Stimulated activated naive CD8-positive, alpha-beta T cell treated with anti-CD3 and anti-CD28 coated beads, Interleukin-15, amount 100 ng/mL, for 72 hours (primary cell): ENCODE measurements around the gene FOXC2.
A peak's percentile ranks its signal among the peaks of the same experiment; 100 is the strongest.
"Not testable (repeated sequence)": the region's sequence is repeated elsewhere in the genome, so short reads cannot be mapped to it uniquely, and the experiment has no call there.

Experiments used
- ATAC-seq: fragments of 150-1000 bp; cut with Tn5 transposase; 2 replicates; pipeline ENCODE4 v1.10.0; 2021; ENCODE audit warnings: mild to moderate bottlenecking, moderate library complexity
- DNase-seq, 2 donors: peaks; one replicate each; pipeline ENCODE4 v3.0.0; 2021 to 2022
- H3K27ac Mint-ChIP-seq, 2 donors: one replicate each; pipeline ENCODE4 v1.8.0; 2022; ENCODE audit warnings: mild to moderate bottlenecking in 2 of 2, mixed read lengths in 2 of 2, moderate library complexity in 2 of 2
- H3K27me3 Mint-ChIP-seq: one replicate; pipeline ENCODE4 v1.8.0; 2022; ENCODE audit warnings: mixed read lengths
- H3K4me1 Mint-ChIP-seq: one replicate; pipeline ENCODE4 v1.8.0; 2022; ENCODE audit warnings: mild to moderate bottlenecking, mixed read lengths
- H3K4me3 Mint-ChIP-seq, 2 donors: one replicate each; pipeline ENCODE4 v1.8.0; 2022; ENCODE audit warnings: mild to moderate bottlenecking in 2 of 2, mixed read lengths in 2 of 2, moderate library complexity in 1 of 2
- H3K9me3 Mint-ChIP-seq, 2 donors: one replicate each; pipeline ENCODE4 v1.8.0; 2022; ENCODE audit warnings: mixed read lengths in 2 of 2

The FOXC2 gene

DNA sequence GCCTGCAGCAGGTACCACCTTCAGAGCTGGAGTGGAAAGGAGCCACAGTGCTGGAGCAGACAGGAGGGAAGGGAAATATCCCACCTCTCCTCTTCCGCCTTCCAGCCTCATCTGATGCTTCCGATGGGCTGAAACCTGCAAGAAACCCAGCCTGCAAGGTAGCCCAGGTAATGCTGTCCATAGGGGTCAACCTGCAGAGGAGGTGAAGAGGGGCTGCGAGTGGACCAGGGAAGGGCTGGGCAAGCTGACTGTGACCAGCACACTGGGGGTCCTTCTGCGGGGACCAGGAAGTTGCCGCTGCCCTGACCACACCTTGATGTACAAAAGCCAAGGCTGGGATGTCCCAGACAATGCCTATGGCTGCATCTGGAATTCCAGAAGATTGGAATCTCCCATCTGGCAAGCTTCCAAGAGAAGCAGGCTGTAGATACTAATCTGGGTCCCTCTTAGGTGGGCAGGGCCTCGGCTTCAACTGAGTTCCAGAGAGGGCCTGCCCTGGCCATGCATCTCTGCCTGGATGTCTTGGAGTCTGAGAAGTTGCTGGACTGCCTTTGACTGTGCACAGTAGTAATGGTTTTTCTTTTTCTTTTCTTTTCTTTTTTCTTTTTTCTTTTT is 17.5 kb downstream of the FOXC2 start:
- Mint-ChIP-seq H3K4me1 (peaks cover 5% of the 10 kb centered on the region), H3K4me3 (no peak overlapping the region), H3K9me3 (no peaks in the 10 kb centered on the region), H3K27ac (no peak overlapping the region), H3K27me3 (peaks cover 30% of the 10 kb centered on the region)
- ATAC-seq (no peak), DNase-seq (no peak)

DNA sequence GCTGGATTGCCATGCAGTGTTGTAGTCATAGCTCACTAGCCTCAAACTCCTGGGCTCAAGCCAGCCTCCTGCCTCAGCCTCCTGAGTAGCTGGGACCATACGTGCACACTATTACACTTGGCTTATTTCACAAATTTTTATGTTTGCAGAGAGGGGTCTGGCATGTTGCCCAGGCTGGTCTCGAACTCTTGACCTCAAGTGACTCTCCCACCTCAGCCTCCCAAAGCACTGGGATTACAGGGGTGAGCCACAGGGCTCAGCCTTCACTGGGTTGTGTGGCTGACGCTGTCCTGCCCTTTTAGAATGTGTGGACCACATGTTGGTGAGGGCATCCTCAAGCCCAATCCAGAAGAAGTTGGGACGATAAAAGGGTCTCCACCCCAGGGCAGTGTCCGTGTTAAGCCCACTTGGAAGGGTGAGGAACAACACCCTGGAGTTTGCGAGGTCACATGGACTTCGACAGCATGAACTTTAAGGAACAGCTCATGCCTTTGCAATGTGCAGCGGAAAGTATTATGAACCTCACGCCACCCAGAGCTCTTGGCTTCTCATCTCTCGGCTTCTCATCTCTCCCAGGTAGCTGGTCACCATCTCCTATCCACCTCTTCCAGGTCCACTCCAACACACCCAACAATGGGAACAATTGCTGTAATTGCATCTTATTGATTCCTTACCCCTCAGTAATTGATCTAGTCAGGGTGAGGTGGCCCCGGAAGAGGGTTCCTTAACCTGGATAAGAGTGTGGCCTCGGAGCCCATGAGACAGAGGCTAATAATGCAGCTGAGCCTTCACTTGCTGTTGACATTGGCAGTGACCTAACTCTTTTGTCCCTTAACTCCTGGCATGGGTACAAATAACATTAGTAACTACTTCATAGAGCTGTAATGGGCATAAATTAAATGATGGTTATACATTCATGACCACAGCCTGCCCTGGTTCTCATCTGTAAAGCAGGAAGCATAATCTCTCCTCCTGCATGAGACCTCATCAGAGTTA is 18.4 kb downstream of the FOXC2 start:
- no peak for DNase-seq
- no peak for ATAC-seq
- H3K27ac Mint-ChIP-seq = no peak overlapping the region
- peaks cover 22% of the 10 kb centered on the region for H3K27me3 Mint-ChIP-seq
- H3K9me3 Mint-ChIP-seq = no peaks in the 10 kb centered on the region
- no peaks in the 10 kb centered on the region for H3K4me1 Mint-ChIP-seq
- H3K4me3 Mint-ChIP-seq = no peak overlapping the region

DNA sequence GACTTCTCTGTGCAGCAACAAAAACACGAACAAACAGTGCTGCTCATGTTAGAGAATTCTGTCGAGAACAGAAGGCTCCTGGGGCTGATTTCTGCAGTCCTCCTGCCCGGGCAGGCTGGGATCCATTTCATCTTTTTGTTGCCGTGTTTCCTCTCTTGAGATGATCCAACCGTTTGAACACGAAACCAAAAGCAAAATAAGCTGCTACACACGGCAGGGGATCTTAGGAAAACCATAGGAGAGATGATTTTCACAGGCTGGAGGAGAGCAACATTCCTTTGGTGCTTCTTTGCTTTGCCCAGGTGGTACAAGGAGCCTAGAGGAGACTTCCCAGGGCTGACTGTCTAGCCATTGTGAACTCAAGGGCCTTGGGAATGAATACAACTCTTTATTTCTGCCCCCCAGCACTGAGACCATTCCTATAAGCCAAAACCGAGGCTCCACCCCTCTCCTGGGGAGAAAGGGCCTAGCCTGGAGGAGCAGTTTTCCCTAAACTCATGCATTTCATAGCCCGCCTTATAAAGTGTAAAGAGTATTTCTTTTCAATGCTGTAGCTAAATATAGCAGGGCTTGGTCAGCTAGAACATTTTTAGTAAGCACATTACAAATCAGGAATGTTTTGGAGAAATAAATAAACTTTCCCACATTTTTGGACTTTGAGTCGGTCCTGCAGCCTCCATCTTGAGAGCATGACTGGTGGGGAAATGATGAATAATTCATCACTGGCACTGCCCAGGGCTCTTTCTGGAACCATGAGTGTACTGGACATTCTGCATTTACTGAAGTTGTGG is 19.4 kb downstream of the FOXC2 start:
- Mint-ChIP-seq H3K4me1 (no peaks in the 10 kb centered on the region), H3K9me3 (no peaks in the 10 kb centered on the region), H3K4me3 (no peak overlapping the region), H3K27ac (no peak overlapping the region), H3K27me3 (peaks cover 14% of the 10 kb centered on the region)
- DNase-seq = no peak
- ATAC-seq = no peak

DNA sequence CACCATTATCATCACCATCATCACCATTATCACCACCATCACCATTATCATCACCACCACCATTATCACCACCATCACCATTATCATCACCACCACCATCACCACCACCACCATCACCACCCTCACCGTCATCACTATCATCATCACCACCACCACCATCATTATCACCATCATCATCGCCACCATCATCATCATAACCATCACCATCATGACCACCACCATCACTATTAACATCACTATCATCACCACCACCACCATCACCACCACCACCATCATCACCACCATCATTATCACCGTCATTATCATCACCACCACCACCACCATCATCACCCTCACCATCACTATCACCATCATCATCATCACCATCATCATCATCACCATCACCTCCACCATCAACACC is 20.9 kb downstream of the FOXC2 start:
- ATAC-seq = no peak
- DNase-seq = no peak
- H3K9me3 Mint-ChIP-seq = no peaks in the 10 kb centered on the region
- H3K4me3 Mint-ChIP-seq = no peak overlapping the region
- H3K4me1 Mint-ChIP-seq = no peaks in the 10 kb centered on the region
- H3K27ac Mint-ChIP-seq = no peak overlapping the region
- H3K27me3 Mint-ChIP-seq = peaks cover 10% of the 10 kb centered on the region

DNA sequence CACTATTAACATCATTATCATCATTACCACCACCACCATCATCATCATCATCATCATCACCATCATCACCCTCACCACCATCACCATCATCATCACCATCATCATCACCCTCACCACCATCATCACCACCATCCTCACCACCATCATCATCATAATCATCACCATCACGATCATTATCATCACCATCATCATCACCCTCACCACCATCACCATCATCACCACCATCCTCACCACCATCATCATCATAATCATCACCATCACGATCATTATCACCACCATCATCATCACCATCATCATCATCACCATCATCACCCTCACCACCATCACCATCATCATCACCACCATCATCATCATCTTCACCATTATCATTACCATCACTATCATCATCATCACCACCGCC is 21.3 kb downstream of the FOXC2 start:
- DNase-seq, H3K4me1 Mint-ChIP-seq, ATAC-seq, H3K9me3 Mint-ChIP-seq, H3K4me3 Mint-ChIP-seq, H3K27ac Mint-ChIP-seq: not testable (repeated sequence)
- H3K27me3 Mint-ChIP-seq = peaks cover 12% of the 10 kb centered on the region

DNA sequence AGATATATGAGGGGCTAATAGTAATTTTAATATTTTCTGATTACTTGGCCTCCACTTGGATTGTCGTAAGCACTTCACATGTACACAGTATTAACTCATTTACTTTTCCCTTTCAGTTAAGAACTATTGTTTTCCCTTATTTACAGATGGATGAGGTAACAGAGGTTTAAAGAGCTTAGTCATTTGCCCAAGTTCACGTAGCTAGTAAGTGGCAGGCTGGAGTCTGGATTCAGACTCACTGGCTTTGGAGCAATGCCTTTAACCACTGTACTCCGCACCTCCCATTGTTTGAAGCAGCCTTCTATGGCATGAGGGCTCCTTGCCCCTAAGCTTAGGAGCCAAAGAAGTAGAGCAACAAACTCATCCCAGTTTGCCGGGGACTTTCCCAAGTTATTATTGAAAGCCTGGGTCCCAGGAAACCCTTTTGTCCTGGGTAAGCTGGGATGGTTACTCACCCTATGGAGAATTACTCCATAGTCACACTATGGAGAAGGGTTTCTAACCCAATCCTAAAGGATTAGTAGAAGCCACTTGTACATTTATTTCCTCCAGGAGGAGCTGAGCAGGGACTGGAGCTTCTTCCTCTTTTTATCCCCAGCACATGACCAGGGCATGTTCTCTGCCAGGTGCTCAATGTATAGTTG is 24.0 kb downstream of the FOXC2 start:
- DNase-seq = no peak
- no peak overlapping the region for H3K4me3 Mint-ChIP-seq
- H3K4me1 Mint-ChIP-seq = peaks cover 8% of the 10 kb centered on the region
- no peaks in the 10 kb centered on the region for H3K9me3 Mint-ChIP-seq
- peaks cover 24% of the 10 kb centered on the region for H3K27me3 Mint-ChIP-seq
- ATAC-seq = no peak
- H3K27ac Mint-ChIP-seq = no peak overlapping the region

DNA sequence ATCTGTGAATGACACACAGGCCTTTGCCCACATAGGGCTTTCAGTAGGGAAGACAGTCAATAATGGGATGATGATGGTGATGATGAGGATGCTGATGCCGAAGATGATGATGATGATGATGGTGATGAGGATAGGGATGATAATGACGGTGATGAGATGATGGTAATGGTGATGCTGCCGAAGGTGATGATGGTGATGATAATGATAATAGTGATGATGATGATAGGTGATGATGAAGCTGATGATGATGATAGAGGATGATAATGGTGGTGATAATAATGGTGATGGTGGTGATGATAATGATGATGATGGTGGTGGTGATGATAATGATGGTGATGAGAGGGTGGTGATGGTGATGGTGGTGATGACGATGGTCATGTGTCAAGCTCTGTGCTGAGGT is 24.6 kb downstream of the FOXC2 start:
- DNase-seq = no peak
- no peak overlapping the region for H3K4me3 Mint-ChIP-seq
- no peaks in the 10 kb centered on the region for H3K9me3 Mint-ChIP-seq
- ATAC-seq = no peak
- H3K27me3 Mint-ChIP-seq = peaks cover 24% of the 10 kb centered on the region
- H3K27ac Mint-ChIP-seq = no peak overlapping the region
- H3K4me1 Mint-ChIP-seq = peaks cover 8% of the 10 kb centered on the region

DNA sequence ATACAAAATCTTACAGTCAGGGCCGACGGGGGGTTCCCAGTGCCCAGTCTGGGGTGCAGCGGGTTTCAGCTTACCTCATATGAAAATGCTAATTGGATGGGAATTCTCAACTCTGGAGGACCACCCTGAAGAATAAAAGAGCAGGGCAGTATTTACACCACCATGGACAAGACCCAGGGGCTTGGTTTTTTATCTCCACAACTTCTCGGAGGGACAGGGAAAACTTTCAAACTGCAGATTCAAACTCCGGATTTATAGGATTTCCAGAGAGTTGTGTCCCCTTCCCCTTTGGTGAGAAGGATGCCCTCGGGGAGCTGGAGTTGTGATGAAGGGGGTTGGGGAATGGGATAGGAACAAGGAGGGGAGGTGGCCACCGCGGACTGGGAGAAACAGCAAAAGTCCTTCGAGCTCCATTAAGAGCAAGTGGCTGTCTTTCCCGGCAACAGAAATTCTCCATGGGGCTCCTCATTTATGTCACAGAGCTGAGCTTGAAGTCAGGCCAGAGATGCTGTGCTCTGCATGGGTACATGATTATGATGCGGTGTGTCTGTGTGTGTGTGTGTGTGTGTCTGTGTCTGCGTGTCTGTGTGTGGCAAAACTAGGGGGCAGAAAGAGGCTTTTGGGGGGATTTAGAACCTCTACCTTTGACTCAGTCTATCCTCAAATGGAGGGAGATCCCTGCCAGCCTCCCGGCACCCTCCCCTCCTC is 27.4 kb downstream of the FOXC2 start:
- H3K4me3 Mint-ChIP-seq = no peak overlapping the region
- DNase-seq = no peak
- H3K4me1 Mint-ChIP-seq = peaks cover 8% of the 10 kb centered on the region
- no peak overlapping the region for H3K27ac Mint-ChIP-seq
- H3K27me3 Mint-ChIP-seq = peaks cover 36% of the 10 kb centered on the region
- H3K9me3 Mint-ChIP-seq = no peaks in the 10 kb centered on the region
- no peak for ATAC-seq

DNA sequence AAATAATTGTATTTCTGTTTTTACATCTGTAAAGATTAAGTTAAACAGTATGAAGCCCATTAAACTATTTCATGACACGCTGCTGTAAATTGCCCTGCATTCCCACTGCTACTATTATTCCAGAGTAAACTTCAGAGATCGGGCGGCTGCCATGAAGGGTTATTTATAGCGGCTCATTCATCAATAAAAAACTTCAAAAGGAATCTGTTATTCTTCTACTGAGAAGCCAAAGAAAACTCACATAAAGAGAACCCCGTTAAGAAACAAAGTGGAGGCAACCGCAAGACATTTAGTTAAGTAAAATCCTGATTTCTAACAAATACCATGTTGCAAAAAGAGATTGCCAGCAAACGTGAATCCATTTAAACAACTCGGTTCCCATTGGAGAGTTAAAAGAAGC is 28.1 kb downstream of the FOXC2 start:
- Mint-ChIP-seq H3K27me3 (peaks cover 42% of the 10 kb centered on the region), H3K4me1 (peaks cover 8% of the 10 kb centered on the region), H3K4me3 (no peak overlapping the region), H3K9me3 (no peaks in the 10 kb centered on the region), H3K27ac (no peak overlapping the region)
- DNase-seq = no peak
- ATAC-seq = no peak

DNA sequence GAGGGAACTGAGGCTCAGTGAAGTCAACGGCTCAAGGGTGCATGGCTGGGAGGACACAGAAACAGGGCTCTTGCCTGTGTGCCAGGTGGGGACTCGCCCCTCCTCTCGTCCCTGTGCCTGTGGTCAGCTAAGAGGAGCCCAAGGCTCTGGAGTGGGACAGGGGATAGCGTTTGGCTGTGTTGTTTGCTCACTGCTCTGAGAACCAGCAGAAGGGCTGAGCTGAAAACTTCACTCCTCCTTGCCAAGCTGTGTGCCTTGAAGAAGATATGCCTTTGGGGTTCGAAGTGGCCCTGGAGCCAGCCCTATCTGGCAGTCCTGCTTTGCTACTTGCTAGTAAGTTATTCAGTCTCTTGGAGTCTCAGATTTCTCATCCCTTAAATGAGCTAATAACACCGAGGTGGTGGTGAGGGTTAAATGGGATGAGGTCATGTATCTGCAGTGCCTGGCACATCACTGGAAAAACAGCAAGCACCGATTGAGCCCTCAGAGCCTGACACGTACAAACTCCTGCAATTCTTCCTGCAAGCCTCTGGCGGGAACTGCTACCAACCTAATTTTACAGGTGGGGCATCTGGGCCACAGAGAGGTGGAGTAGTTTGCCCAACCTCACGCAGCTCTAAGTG is 29.5 kb downstream of the FOXC2 start:
- no peaks in the 10 kb centered on the region for H3K9me3 Mint-ChIP-seq
- ATAC-seq = no peak
- H3K4me3 Mint-ChIP-seq = no peak overlapping the region
- peaks cover 8% of the 10 kb centered on the region for H3K4me1 Mint-ChIP-seq
- peaks cover 43% of the 10 kb centered on the region for H3K27me3 Mint-ChIP-seq
- no peak overlapping the region for H3K27ac Mint-ChIP-seq
- DNase-seq = no peak

DNA sequence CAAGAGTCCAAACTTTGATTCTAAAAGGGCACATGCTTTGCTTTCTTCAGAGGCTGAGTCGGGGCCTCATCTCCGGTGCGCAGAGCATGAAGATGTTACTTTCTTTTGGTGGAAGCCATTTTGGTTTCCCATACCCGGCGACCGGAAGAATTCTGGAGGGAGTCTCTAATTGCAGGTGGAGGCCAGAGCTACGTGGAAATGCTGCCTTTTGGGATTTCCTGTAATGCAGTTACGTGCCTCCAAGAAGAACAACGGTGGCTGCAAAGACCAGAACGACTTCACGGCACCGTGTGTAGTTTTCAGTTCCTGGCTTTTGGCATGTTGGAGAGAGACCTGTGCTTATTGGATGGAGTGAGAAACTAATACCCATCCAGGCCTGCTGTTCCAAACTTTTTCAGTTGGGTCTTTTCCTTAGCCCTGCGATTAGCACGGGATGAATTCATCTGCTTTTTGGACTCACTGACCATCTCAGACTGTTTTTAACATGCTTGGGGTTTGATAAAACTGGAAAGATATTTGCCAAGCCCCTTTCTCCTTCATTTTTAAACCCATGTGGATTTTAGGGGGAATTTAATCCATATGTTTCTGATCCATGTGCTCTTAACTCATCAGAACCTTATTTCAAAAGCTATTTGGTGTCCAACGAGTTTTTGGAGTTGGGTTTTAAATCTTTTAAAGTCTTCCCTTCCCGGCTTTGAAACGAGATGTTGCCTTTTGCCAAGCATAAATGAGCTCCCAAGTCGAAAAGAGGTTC is 30.7 kb downstream of the FOXC2 start:
- ATAC-seq (no peak), DNase-seq (no peak)
- Mint-ChIP-seq H3K27ac (no peak overlapping the region), H3K9me3 (no peaks in the 10 kb centered on the region), H3K27me3 (peaks cover 46% of the 10 kb centered on the region), H3K4me3 (no peak overlapping the region), H3K4me1 (peaks cover 8% of the 10 kb centered on the region)

DNA sequence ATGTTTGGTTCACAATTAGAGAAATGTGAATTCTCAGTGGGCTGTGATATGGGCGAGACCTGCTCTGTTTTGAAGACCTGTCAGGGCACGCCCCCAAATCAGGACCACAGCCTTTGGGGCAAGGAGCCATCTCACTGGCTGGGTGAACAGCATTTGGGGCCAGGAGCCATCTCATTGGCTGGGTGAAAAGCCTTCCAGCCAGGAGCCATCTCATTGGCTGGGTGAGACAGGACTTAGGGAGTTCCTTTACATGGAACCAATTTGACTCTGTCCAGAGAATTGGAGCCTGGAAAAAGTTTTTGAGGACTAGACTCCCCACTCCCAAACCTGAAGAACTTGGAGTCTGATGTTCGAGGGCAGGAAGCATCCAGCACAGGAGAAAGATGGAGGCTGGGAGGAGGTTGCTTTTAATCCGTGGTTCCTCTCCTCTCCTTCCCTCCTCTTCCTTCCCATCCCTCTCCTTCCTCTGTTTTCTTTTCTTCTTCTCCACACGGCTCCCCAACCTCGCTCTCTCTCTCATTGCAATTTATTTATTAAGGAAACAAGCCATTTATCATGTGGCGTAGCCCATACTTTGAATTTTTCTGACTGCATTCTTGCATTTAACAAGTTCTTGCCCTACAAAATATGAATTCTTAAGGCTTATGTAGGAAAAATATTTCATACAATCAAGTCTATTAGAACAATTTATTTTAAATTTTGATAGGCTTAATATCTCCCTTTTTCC is 31.4 kb downstream of the FOXC2 start:
- Mint-ChIP-seq H3K27me3 (peaks cover 44% of the 10 kb centered on the region), H3K9me3 (no peaks in the 10 kb centered on the region), H3K4me3 (no peak overlapping the region), H3K27ac (peak overlapping the region in 1 of 2 donors; percentile 34), H3K4me1 (peaks cover 7% of the 10 kb centered on the region)
- DNase-seq (no peak), ATAC-seq (no peak)
